Activated B cell treated with CpG ODN at 0.5 μM for 24 hours (primary cell): Measurements from ENCODE around the gene DCLK2. TPM values are rescaled to one million over a fixed set of nuclear protein-coding genes. Genes with fewer than 3 reads are reported as not detected.

Experiments used
- ATAC-seq: fragments of 200-7000 bp; cut with Tn5 transposase; one replicate; pipeline ENCODE4 v1.10.0; 2021; ENCODE audit warnings: low read depth, mild to moderate bottlenecking, moderate library complexity
- CTCF ChIA-PET: fragments of 350-600 bp; sonication (Branson Sonifier 250); formaldehyde crosslinking; loops from one replicate; lab custom pipeline; 2021; ENCODE audit warnings: antibody characterized with exemption; lab: Charles Lee
- POLR2A ChIA-PET: fragments of 350-600 bp; sonication (Branson Sonifier 250); formaldehyde crosslinking; loops from one replicate; lab custom pipeline; 2021; ENCODE audit warnings: antibody characterized with exemption; lab: Charles Lee
- DNase-seq: peaks from one replicate; pipeline ENCODE4 v3.0.0; 2022
- H3K27ac Mint-ChIP-seq: one replicate; pipeline ENCODE4 v1.8.0; 2020; ENCODE audit warnings: mixed read lengths
- H3K27me3 Mint-ChIP-seq: one replicate; pipeline ENCODE4 v1.8.0; 2021; ENCODE audit warnings: mixed read lengths
- H3K36me3 Mint-ChIP-seq: one replicate; pipeline ENCODE4 v1.8.0; 2021; ENCODE audit warnings: low read depth, mixed read lengths
- H3K4me1 Mint-ChIP-seq: one replicate; pipeline ENCODE4 v1.8.0; 2021; ENCODE audit warnings: mixed read lengths
- H3K4me3 Mint-ChIP-seq: one replicate; pipeline ENCODE4 v1.8.0; 2020; ENCODE audit warnings: mild to moderate bottlenecking, mixed read lengths
- H3K9me3 Mint-ChIP-seq: one replicate; pipeline ENCODE4 v1.8.0; 2020; ENCODE audit warnings: mixed read lengths
- CTCF ChIP-seq: fragments of 200-600 bp; IDR thresholded peaks from one replicate; pipeline ENCODE4 v1.8.0; 2022; ENCODE audit warnings: antibody characterized with exemption, mild to moderate bottlenecking
- intact Hi-C: fragments of 100-400 bp; cut with micrococcal nuclease; formaldehyde crosslinking; loops from one replicate; pipeline ENCODE4 v1.15.1; 2024
- total RNA-seq: library from RNA; stranded (reverse); gene quantifications from 2 replicates; pipeline ENCODE4 v1.2.3, GENCODE V29; 2022

DCLK2 gene
- total RNA-seq, 1 donor from 2014 or later, result 3.4 TPM

DNA sequence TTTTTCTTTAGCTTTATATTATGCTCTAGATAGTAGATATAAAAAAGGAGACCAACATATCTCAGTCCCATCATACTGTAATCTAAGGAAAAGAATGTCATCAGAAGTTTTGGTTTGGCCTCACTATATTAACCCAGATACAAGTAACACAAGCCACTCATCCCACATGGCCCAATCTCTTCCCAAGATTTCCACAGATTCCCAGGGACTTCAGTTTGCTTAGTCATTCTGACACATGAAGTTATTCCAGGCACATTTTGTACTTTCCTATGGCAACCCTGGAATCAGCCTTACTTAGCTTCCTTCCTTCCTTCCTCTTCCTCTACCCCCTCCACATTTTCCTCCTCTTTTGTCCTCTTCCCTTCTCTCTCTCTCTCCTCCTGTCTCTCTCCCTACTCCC is 21.7 kb upstream of the DCLK2 start:
- no peak overlapping the region for H3K27ac Mint-ChIP-seq
- H3K4me1 Mint-ChIP-seq, result no peaks in the 10 kb centered on the region
- DNase-seq (no peak), ATAC-seq (no peak)
- TF ChIP-seq CTCF, result no peak
- CTCF ChIA-PET, result no interaction called here
- H3K36me3 Mint-ChIP-seq, result no peaks in the 10 kb centered on the region
- H3K9me3 Mint-ChIP-seq, result peaks cover 6% of the 10 kb centered on the region
- H3K27me3 Mint-ChIP-seq, result peaks cover 1% of the 10 kb centered on the region
- H3K4me3 Mint-ChIP-seq, result no peak overlapping the region
- POLR2A ChIA-PET, result no interaction called here
- intact Hi-C loops, result no loop called here

- no peak for TF ChIP-seq CTCF
- intact Hi-C loops, result no loop called here
- Mint-ChIP-seq H3K9me3 (peaks cover 5% of the 10 kb centered on the region), H3K36me3 (no peaks in the 10 kb centered on the region), H3K27ac (no peak overlapping the region), H3K4me1 (no peaks in the 10 kb centered on the region), H3K4me3 (no peak overlapping the region), H3K27me3 (peaks cover 17% of the 10 kb centered on the region)
- POLR2A ChIA-PET, result no interaction called here
- DNase-seq (no peak), ATAC-seq (no peak)
- CTCF ChIA-PET, result interaction anchor here (1.3 kb wide), 1 partner anchor 50 kb away, joined by 4 read pairs; no protein-coding TSS in a partner anchor
Measured at GRCh38 chr4:150061086-150061776, 17.0 kb upstream of the DCLK2 start.

DNA sequence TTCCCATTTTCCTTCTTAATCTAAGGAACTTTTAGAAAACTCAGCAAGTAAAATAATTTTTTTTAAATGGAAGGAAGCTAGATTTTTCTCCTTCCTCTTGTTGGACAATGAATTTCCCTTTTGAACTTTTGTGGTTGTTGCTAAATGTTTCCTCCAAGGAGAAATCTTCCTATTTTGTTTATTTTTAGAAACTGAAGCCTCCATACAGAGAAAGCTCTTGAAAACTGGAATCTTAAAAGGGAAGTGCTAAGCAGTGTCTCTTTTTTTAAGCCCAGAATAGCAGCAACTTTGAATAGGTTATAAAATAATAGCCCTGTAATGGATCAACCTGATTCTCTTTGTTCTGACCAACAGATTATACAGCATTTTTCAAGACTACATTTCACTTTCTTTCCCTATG is 15.1 kb upstream of the DCLK2 start:
- Mint-ChIP-seq H3K27ac (no peak overlapping the region), H3K4me1 (no peaks in the 10 kb centered on the region), H3K9me3 (peaks cover 5% of the 10 kb centered on the region), H3K27me3 (peaks cover 23% of the 10 kb centered on the region), H3K4me3 (no peak overlapping the region), H3K36me3 (no peaks in the 10 kb centered on the region)
- intact Hi-C loops, result no loop called here
- ATAC-seq (no peak), DNase-seq (no peak)
- TF ChIP-seq CTCF, result no peak
- CTCF ChIA-PET, result no interaction called here
- POLR2A ChIA-PET, result no interaction called here

- H3K36me3 Mint-ChIP-seq, result no peaks in the 10 kb centered on the region
- H3K27me3 Mint-ChIP-seq, result peaks cover 29% of the 10 kb centered on the region
- ATAC-seq (no peak), DNase-seq (no peak)
- intact Hi-C loops, result no loop called here
- H3K27ac Mint-ChIP-seq, result no peak overlapping the region
- H3K4me3 Mint-ChIP-seq, result no peak overlapping the region
- no peaks in the 10 kb centered on the region for H3K4me1 Mint-ChIP-seq
- POLR2A ChIA-PET, result no interaction called here
- peaks cover 2% of the 10 kb centered on the region for H3K9me3 Mint-ChIP-seq
- CTCF ChIA-PET, result no interaction called here
- no peak for TF ChIP-seq CTCF
Measured at GRCh38 chr4:150065740-150066139, 12.5 kb upstream of the DCLK2 start.

DNA sequence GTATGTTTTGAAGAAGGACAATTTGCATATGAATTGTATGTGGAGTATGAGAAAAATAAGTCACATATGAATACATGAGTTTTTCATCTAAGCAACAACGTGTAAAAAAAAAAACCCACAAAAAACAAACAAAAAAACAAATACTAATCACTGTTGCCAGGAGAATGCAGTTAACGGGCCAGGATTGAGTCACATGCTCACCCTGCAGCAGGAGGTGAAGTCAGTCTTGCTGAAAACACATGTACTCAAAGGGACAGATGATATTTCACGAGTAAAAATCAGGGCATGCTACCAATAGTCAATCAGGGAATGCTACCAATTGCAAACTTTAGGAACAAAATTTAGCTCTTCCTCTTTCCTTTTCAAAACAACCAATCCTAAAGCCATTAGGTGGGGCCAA is 10.4 kb upstream of the DCLK2 start:
- Mint-ChIP-seq H3K27me3 (peaks cover 21% of the 10 kb centered on the region), H3K27ac (no peak overlapping the region), H3K36me3 (no peaks in the 10 kb centered on the region), H3K4me1 (no peaks in the 10 kb centered on the region), H3K9me3 (peaks cover 2% of the 10 kb centered on the region), H3K4me3 (no peak overlapping the region)
- POLR2A ChIA-PET, result no interaction called here
- intact Hi-C loops, result no loop called here
- ATAC-seq (no peak), DNase-seq (no peak)
- TF ChIP-seq CTCF, result no peak
- CTCF ChIA-PET, result no interaction called here
